Subcutaneous abdominal adipose tissue (tissue), 5 donors: Measurements from ENCODE around the gene TBC1D21.

ENCODE experiments used
- H3K27ac ChIP-seq: one replicate; pipeline ENCODE4 v1.7.0; 2013; ENCODE audit warnings: low read depth, mild to moderate bottlenecking, inconsistent platforms, low read length, moderate library complexity
- H3K27me3 ChIP-seq, 5 donors: one replicate each; pipeline ENCODE4 v1.7.0; 2013; ENCODE audit warnings: low read length in 5 of 5, inconsistent platforms in 1 of 5; ENCODE audit not compliant: control insufficient read depth in 5 of 5, insufficient read depth in 4 of 5
- H3K36me3 ChIP-seq, 5 donors: one replicate each; pipeline ENCODE4 v1.7.0; 2013; ENCODE audit warnings: low read length in 5 of 5; ENCODE audit not compliant: control insufficient read depth in 5 of 5, insufficient read depth in 5 of 5
- H3K4me1 ChIP-seq, 5 donors: one replicate each; pipeline ENCODE4 v1.7.0; 2013; ENCODE audit warnings: low read length in 5 of 5, mild to moderate bottlenecking in 3 of 5, moderate library complexity in 1 of 5; ENCODE audit not compliant: control insufficient read depth in 5 of 5, insufficient read depth in 5 of 5
- H3K4me3 ChIP-seq, 5 donors: one replicate each; pipeline ENCODE4 v1.7.0; 2013; ENCODE audit warnings: low read length in 5 of 5, low read depth in 1 of 5
- H3K9ac ChIP-seq, 5 donors: one replicate each; pipeline ENCODE4 v1.7.0; 2013; ENCODE audit warnings: low read length in 5 of 5, mild to moderate bottlenecking in 4 of 5, moderate library complexity in 3 of 5
- H3K9me3 ChIP-seq, 5 donors: one replicate each; pipeline ENCODE4 v1.7.0; 2013; ENCODE audit warnings: low read length in 5 of 5; ENCODE audit not compliant: control insufficient read depth in 5 of 5
- donor health status: healthy.
- donor health status: healthy.
- donor health status: healthy.
- donor health status: healthy.
- donor health status: healthy.

TBC1D21 gene

DNA sequence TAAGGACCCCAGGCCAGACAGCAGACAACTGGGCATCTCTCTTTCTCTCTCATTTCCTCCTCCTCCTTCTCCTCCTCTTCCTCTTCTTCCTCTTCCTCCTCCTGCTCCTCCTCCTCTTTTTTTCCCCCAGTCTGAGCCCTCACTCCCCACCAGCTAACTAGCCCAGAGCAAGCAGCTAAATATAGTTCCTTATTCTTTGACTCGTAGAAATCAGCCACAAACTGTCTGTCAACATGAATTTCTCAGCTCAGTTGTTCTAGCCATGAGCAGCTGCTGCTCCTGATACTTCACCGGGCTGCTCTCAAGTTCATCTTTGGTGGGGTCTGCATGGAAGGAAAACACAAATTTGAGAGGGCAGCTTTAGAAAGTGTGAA, 33.7 kb downstream of the TBC1D21 start:
- H3K9me3 ChIP-seq = no peaks in the 10 kb centered on the region
- no peaks in the 10 kb centered on the region for H3K36me3 ChIP-seq
- H3K4me1 ChIP-seq = peaks cover 0 to 3% (median 2%) of the 10 kb centered on the region in 5 donors
- H3K27me3 ChIP-seq = peaks cover 0 to 9% (median 0%) of the 10 kb centered on the region in 5 donors
- no peak overlapping the region for H3K4me3 ChIP-seq
- H3K9ac ChIP-seq = no peak overlapping the region
- no peak overlapping the region for H3K27ac ChIP-seq

- peaks cover 0 to 3% (median 2%) of the 10 kb centered on the region in 5 donors for H3K4me1 ChIP-seq
- no peak overlapping the region for H3K4me3 ChIP-seq
- H3K36me3 ChIP-seq = no peaks in the 10 kb centered on the region
- H3K27ac ChIP-seq = no peak overlapping the region
- H3K9ac ChIP-seq = peak overlapping the region in 1 of 5 donors; percentile 21
- peaks cover 0 to 9% (median 0%) of the 10 kb centered on the region in 5 donors for H3K27me3 ChIP-seq
- no peaks in the 10 kb centered on the region for H3K9me3 ChIP-seq
Observed at GRCh38 chr15:73908030-73908821, 34.9 kb downstream of the TBC1D21 start.

DNA sequence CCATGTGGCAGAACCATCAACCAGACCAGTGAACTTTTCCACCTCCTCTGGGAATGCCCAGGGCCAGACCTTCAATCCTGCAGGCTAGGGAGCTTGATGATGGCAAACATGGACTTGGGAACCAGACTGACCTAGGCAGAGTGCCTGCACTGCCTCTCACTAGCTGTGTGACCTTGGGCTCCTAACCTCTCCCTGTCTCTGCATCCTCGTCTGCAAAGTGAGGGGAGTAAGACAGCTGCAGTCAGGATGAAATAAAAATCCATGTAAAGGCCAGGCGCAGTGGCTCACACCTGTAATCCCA, 35.4 kb downstream of the TBC1D21 start:
- H3K4me3 ChIP-seq = no peak overlapping the region
- H3K27ac ChIP-seq = no peak overlapping the region
- H3K9ac ChIP-seq = no peak overlapping the region
- no peaks in the 10 kb centered on the region for H3K36me3 ChIP-seq
- no peaks in the 10 kb centered on the region for H3K9me3 ChIP-seq
- peaks cover 0 to 3% (median 2%) of the 10 kb centered on the region in 5 donors for H3K4me1 ChIP-seq
- H3K27me3 ChIP-seq = peaks cover 0 to 9% (median 0%) of the 10 kb centered on the region in 5 donors

GRCh38 chr15:73909651-73910050, 36.3 kb downstream of the TBC1D21 start:
- Histone ChIP-seq H3K36me3 (no peaks in the 10 kb centered on the region), H3K4me1 (peaks cover 0 to 7% (median 2%) of the 10 kb centered on the region in 5 donors), H3K27me3 (peaks cover 0 to 9% (median 0%) of the 10 kb centered on the region in 5 donors), H3K9ac (no peak overlapping the region), H3K9me3 (no peaks in the 10 kb centered on the region), H3K4me3 (no peak overlapping the region), H3K27ac (no peak overlapping the region)

- H3K4me3 ChIP-seq = no peak overlapping the region
- no peak overlapping the region for H3K9ac ChIP-seq
- peaks cover 0 to 9% (median 0%) of the 10 kb centered on the region in 5 donors for H3K27me3 ChIP-seq
- H3K36me3 ChIP-seq = no peaks in the 10 kb centered on the region
- no peaks in the 10 kb centered on the region for H3K9me3 ChIP-seq
- H3K4me1 ChIP-seq = peaks cover 0 to 7% (median 2%) of the 10 kb centered on the region in 5 donors
- H3K27ac ChIP-seq = no peak overlapping the region
Observed at GRCh38 chr15:73910522-73911303, 37.3 kb downstream of the TBC1D21 start.

DNA sequence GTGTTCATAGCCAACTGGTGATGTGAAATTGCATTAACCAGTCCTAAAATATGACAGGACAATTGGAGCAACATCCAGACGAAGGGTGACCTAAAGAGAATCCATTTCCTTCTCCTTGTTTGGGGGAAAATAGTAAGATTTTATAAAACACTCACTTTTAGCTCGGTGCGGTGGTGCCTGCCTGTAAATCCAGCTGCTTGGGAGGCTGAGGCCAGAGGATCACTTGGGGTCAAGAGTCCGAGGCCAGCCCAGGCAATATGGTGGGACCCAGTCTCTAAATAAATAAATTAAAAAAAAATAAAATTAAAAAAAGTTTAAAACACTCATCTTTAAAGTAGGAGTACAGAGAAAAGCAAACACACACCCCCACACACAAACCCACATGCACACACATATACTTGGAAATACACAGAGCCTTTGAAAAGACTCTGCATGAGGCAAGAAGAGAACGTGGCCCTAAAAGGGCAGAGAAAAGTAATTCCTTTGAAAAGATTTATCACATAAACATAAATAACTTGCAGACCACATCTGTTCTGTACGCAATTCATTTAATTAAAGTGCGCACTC, 38.7 kb downstream of the TBC1D21 start:
- Histone ChIP-seq H3K27ac (no peak overlapping the region), H3K36me3 (no peaks in the 10 kb centered on the region), H3K9me3 (peaks cover 0 to 5% (median 3%) of the 10 kb centered on the region in 5 donors), H3K4me3 (no peak overlapping the region), H3K27me3 (peaks cover 0 to 9% (median 0%) of the 10 kb centered on the region in 5 donors), H3K4me1 (peaks cover 0 to 7% (median 0%) of the 10 kb centered on the region in 5 donors), H3K9ac (no peak overlapping the region)

DNA sequence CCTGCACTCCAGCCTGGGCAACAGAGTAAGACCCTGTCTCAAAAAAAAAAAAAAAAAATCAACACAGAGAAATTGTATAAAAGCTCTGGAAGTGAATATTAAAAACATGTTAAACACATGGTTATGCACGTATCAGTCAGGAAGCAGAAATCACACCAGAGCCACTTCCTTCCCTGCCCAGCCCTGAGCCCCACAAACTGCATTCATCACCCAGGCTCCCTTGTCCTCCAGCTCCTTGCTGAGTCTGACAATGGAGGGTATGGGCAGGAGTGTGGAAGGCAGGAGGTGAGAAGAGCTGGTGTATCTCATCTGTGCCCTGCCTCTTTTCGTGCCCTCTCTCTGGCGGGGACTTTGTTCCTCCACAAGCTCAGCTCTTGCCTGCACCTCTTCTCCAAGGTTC, 40.8 kb downstream of the TBC1D21 start:
- no peak overlapping the region for H3K4me3 ChIP-seq
- peaks cover 0 to 4% (median 0%) of the 10 kb centered on the region in 5 donors for H3K4me1 ChIP-seq
- no peak overlapping the region for H3K9ac ChIP-seq
- peaks cover 0 to 5% (median 3%) of the 10 kb centered on the region in 5 donors for H3K9me3 ChIP-seq
- peaks cover 0 to 9% (median 0%) of the 10 kb centered on the region in 5 donors for H3K27me3 ChIP-seq
- H3K27ac ChIP-seq = no peak overlapping the region
- no peaks in the 10 kb centered on the region for H3K36me3 ChIP-seq

- Histone ChIP-seq H3K9ac (no peak overlapping the region), H3K27ac (no peak overlapping the region), H3K36me3 (no peaks in the 10 kb centered on the region), H3K9me3 (peaks cover 0 to 5% (median 3%) of the 10 kb centered on the region in 5 donors), H3K27me3 (peaks cover 0 to 9% (median 0%) of the 10 kb centered on the region in 5 donors), H3K4me1 (peaks cover 0 to 8% (median 2%) of the 10 kb centered on the region in 5 donors), H3K4me3 (no peak overlapping the region)
Observed at GRCh38 chr15:73915082-73915481, 41.7 kb downstream of the TBC1D21 start.

- H3K4me1 ChIP-seq = peaks cover 10 to 34% (median 28%) of the 10 kb centered on the region in 5 donors
- no peak overlapping the region for H3K4me3 ChIP-seq
- no peaks in the 10 kb centered on the region for H3K36me3 ChIP-seq
- peaks cover 0 to 5% (median 3%) of the 10 kb centered on the region in 5 donors for H3K9me3 ChIP-seq
- no peak overlapping the region for H3K9ac ChIP-seq
- H3K27me3 ChIP-seq = no peaks in the 10 kb centered on the region
- H3K27ac ChIP-seq = no peak overlapping the region
Observed at GRCh38 chr15:73918784-73919183, 45.4 kb downstream of the TBC1D21 start.

DNA sequence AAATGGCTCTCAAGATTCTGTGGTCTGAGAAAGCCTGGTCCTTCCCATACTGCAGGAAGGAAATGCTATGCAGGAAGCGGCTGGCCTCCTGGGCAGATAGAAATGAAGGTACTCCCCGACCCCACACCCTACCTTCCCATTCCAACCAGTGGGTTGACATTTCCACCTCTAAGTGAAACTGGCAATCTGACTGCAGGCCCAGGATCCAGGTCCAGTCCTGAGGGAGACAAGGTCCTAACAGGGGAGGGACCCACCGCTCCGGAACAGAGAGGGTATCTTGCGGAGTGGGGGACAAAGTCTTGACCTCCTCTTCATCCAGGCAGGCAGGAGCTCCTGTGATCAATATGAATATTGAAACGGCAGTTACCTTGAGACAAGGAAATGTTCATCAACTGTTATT, 46.3 kb downstream of the TBC1D21 start:
- Histone ChIP-seq H3K9ac (no peak overlapping the region), H3K27ac (no peak overlapping the region)

More for the DNA sequence above, 46.3 kb downstream of the TBC1D21 start:
- H3K4me1 ChIP-seq = peaks cover 15 to 40% (median 37%) of the 10 kb centered on the region in 5 donors
- no peaks in the 10 kb centered on the region for H3K36me3 ChIP-seq
- no peak overlapping the region for H3K4me3 ChIP-seq
- peaks cover 0 to 5% (median 3%) of the 10 kb centered on the region in 5 donors for H3K9me3 ChIP-seq
- H3K27me3 ChIP-seq = no peaks in the 10 kb centered on the region
